Nucleus accumbens (tissue), 56 donors: Measurements from ENCODE around the gene CKAP4.

Source experiments
- DNase-seq, 56 donors: peaks; one replicate each; lab custom pipeline; 2025; lab: John Stamatoyannopoulos, UW

CKAP4 gene

DNA sequence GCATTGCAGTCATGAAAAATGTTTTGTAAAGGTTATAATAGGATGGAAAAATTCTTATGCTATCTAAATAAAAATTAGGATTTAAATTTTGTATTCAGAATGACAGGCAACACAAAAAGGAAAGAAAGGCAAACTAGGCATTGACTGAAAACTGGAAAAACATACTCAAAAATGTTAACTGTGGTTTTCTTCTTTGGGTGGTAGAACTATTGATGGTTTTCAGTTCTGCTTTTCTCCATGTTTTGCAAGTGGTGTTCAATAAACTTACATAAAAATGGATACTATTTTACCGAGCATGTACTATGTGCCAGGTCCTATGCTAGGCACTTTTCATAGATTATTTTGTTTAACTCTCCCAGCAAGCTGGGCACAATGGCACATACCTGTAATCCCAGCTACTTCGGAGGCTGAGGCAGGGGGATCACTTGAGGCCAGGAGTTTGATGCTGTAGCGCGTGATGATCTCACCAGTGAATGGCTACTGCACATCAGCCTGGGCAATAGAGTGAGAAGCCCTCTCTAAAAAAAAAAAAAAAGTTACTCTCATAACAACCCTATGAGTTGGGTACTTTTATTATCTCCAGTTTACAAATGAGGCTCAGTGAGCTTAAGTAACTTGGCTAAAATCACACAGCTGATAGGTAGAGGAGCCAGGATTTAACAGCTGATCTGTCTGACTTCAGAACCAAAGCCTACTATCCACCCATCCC lies 28.4 kb upstream of the CKAP4 start:
- DNase-seq, result no peak

DNA sequence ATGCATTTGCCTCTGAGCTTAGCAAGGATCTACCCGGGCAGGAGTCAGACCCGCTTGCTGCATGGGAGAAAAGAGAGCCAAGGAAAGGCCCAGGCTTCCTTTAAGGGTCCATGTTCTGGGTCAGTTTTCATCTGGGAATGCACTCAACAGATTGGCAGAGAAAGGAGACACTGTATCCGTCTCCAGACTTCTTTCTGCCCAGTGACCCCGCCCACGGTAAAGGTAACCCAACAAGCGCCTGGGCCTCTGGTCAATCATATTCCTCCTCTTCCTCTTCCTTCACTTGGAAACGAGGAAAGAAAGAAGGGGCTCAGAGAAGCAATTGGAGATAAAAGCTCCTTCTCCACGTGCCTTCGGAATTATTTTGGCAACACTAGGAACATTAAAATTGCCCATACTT lies 27.6 kb upstream of the CKAP4 start:
- DNase-seq, result no peak

- DNase-seq, result no peak
These were observed 26.8 kb upstream of the CKAP4 start for GRCh38 chr12:106274575-106275121.

GRCh38 chr12:106274012-106274411 lies 26.2 kb upstream of the CKAP4 start:
- no peak for DNase-seq

DNA sequence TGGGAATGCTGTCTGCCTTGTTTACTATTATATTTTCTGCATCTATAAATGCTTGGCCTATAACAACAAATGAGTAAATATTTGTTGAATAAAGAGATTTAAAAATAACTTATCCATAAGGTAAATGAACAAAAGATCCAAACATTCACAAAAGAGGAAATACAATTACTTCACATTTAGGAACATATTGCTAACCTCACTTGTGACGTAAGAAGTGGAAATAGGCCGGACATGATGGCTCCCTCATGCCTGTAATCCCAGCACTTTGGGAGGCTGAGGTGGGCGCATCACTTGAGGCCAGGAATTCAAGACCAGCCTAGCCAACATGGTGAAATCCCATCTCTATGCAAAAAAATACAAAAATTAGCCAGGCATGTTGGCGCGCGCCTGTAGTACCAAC lies 25.7 kb upstream of the CKAP4 start:
- no peak for DNase-seq

- no peak for DNase-seq
These were observed 24.0 kb upstream of the CKAP4 start for GRCh38 chr12:106271575-106272505.

- no peak for DNase-seq
These were observed 21.4 kb upstream of the CKAP4 start for GRCh38 chr12:106269150-106269771.

DNA sequence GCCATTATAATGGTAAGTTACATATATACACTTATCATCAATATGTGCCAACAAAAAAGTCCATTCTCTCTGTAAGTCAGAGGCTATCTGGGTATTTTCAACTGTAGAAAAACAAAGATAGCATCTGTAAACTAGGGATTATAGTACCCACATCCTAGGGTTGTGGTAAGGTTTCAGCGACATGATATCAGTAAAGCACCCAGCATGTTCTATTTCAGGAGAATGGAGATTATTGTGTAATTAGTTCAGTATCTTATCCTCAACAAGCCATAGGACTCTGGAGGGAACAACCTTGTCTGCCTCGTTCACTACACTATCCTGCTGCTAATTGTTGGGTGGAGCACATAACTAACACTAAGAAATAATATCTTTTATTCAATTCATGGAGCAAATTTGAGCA lies 19.7 kb upstream of the CKAP4 start:
- DNase-seq, result no peak

DNA sequence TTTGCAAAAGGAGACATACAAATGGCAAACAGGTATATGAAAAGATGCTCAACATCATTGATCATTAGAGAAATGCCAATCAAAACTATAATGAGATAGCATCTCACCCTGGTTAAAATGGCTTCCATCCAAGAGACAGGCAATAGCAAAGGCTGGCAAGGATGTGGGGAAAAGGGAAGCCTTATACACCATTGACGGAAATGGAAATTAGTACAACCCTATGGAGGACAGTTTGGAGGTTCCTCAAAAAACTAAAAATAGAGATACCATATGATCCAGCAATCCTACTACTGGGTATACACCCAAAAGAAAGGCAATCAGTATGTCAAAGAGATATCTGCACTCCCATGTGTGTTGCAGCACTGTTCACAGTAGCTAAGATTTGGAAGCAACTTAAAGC lies 17.3 kb upstream of the CKAP4 start:
- no peak for DNase-seq

DNA sequence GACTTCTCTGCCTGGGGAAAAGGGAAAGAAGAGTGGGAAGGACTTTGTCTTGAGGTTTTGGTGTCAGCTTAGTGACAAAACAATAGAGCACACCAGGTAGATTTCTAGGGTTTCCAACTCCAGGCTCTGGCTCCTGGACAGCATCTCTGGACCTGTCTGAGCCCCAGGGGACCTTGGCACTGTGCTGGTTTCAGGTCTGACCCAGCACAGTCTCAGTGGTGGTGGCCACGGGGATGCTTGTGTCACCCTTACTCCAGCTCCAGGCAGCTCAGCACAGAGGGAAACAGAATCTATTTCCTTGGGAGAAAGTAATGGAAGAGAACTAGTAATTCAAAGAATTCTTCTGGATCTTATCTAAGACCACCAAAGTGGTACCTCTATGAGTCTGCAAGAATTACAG lies 11.1 kb upstream of the CKAP4 start:
- no peak for DNase-seq

GRCh38 chr12:106258226-106258625 lies 10.4 kb upstream of the CKAP4 start:
- DNase-seq, result no peak

DNA sequence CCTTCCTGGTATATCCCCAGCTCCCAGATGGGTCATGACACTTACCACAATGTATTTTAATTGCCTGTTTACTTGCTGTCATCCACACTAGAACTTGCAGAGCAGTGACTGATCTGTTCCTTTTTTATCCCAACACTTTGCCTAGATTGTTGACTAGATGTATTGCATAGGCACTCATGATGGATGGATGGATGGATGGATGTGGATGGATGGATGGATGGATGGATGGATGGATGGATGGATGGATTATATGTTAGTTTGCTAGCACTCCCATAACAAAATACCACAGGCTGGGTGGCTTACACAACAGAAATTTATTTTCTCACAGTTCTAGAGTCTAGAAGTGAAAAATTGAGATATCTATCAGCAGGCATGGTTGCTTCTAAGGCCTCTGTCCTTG lies 8.7 kb upstream of the CKAP4 start:
- no peak for DNase-seq

- no peak for DNase-seq
These were observed 8.1 kb upstream of the CKAP4 start for GRCh38 chr12:106255952-106256351.

- no peak for DNase-seq
These were observed 7.7 kb upstream of the CKAP4 start for GRCh38 chr12:106255493-106255892.

GRCh38 chr12:106254724-106255123 lies 6.9 kb upstream of the CKAP4 start:
- DNase-seq, result no peak

- DNase-seq, result no peak
These were observed 4.0 kb upstream of the CKAP4 start for GRCh38 chr12:106251631-106252455.

GRCh38 chr12:106249411-106250135 lies 1.8 kb upstream of the CKAP4 start:
- no peak for DNase-seq

GRCh38 chr12:106248846-106249371 lies 1.1 kb upstream of the CKAP4 start:
- DNase-seq, result peak in 3 of 56 donors; percentile 16 to 24 (median 19)

GRCh38 chr12:106248312-106248845 lies 559 bp upstream of the CKAP4 start:
- DNase-seq, result peak in 27 of 56 donors; percentile 7 to 60 (median 34)
